ENCODE measurements around the gene TGIF1. TPM values are rescaled to one million over a fixed set of nuclear protein-coding genes. Genes with fewer than 3 reads are reported as not detected.

TGIF1 gene
- total RNA-seq, 4 donors from 2014 or later = 48.2 to 142 (median 64.0) TPM

DNA sequence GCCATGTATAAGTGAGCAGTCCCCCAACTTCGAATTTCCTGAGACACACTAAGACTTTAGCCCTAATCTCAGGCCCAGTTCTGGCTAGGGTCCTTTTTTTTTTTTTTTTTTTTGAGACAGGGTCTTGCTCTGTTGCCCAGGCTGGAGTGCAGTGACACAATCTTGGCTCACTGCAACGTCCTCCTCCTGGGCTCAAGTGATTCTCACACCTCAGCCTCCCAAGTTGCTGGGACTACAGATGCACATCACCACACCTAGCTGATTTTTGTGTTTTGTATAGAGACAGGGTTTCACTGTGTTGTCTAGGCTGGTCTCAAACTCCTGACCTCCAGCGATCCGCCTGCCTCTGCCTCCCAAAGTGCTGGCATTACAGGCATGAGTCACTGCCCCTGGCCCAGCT lies 23.9 kb upstream of the TGIF1 start:
- Histone ChIP-seq H3K36me3 (no peaks in the 10 kb centered on the region), H3K4me3 (no peak overlapping the region), H3K27me3 (no peaks in the 10 kb centered on the region), H3K4me1 (no peaks in the 10 kb centered on the region), H3K27ac (replicated peaks in 1 of 4) (no peak overlapping the region), H3K9me3 (no peaks in the 10 kb centered on the region)
- intact Hi-C loops (cut with DNase I) = no loop called here
- DNase-seq (ENCODE audit: extremely low spot score) = no peak
- no peak for TF ChIP-seq EP300 (IDR thresholded peaks at IDR 0.05)
- no peak for TF ChIP-seq CTCF (IDR thresholded peaks at IDR 0.05)
- no peak for TF ChIP-seq POLR2AphosphoS5 (IDR thresholded peaks at IDR 0.05)
- 90% methylated on average over 4 of the region's 4 CpGs for WGBS

DNA sequence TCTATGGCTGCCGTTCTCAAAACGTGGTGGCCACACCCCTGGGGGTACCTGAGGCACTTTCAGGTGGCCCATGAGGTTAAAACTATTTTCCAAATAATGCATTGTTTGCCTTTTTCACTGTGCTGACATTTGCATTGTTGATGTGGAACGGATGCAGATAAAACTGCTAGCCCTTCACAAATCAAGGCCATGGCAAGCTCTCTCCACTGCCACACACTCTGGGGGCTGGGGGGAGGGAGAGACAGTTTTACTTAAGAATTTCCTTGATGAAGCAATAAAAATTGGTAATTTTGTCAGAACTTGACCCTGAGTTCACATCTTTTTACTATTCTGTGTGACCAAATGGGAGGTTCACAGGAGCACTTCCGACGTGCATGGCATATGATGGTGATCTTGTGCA lies 22.0 kb upstream of the TGIF1 start:
- Histone ChIP-seq H3K4me1 (no peaks in the 10 kb centered on the region), H3K27ac (replicated peaks in 1 of 4) (no peak overlapping the region), H3K9me3 (no peaks in the 10 kb centered on the region), H3K27me3 (no peaks in the 10 kb centered on the region), H3K36me3 (no peaks in the 10 kb centered on the region), H3K4me3 (no peak overlapping the region)
- WGBS = 92% methylated on average over 5 of the region's 5 CpGs
- DNase-seq (ENCODE audit: extremely low spot score) = no peak
- TF ChIP-seq POLR2A (IDR thresholded peaks at IDR 0.05; ENCODE audit: low read depth) = no peak
- no peak for TF ChIP-seq CTCF (IDR thresholded peaks at IDR 0.05)
- intact Hi-C loops (cut with DNase I) = no loop called here

GRCh38 chr18:3429121-3429520 lies 20.9 kb upstream of the TGIF1 start:
- intact Hi-C loops (cut with DNase I) = no loop called here
- Histone ChIP-seq H3K27ac (replicated peaks in 1 of 4) (no peak overlapping the region), H3K36me3 (no peaks in the 10 kb centered on the region), H3K4me3 (no peak overlapping the region), H3K4me1 (no peaks in the 10 kb centered on the region), H3K9me3 (no peaks in the 10 kb centered on the region), H3K27me3 (no peaks in the 10 kb centered on the region)
- 97% methylated on average over 3 of the region's 3 CpGs for WGBS
- DNase-seq (ENCODE audit: extremely low spot score) = no peak
- TF ChIP-seq CTCF (IDR thresholded peaks at IDR 0.05) (no peak), POLR2A (IDR thresholded peaks at IDR 0.05; ENCODE audit: low read depth) (no peak), POLR2AphosphoS5 (IDR thresholded peaks at IDR 0.05) (no peak), EP300 (IDR thresholded peaks at IDR 0.05) (no peak)

DNA sequence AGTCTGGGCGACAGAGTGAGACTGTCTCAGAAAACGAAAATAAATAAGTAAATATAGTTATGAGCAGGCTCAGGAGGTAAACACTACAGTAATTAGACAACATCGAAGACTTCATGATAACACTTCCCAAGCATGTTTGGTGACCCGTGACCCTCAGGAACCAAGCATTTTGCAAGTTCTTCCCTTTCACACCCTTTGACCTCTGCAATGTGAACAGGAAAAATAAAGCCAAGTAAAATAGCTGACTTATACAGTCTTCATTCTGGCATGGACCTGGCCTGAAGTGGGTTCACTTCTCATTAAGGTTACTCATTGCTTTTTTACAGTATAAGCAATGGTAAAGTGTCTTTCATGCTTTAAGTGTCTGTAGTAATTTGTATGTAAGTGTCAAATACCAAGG lies 15.3 kb upstream of the TGIF1 start:
- no peaks in the 10 kb centered on the region for H3K27me3 ChIP-seq
- TF ChIP-seq EP300 (IDR thresholded peaks at IDR 0.05) = no peak
- TF ChIP-seq CTCF (IDR thresholded peaks at IDR 0.05) = no peak
- TF ChIP-seq POLR2AphosphoS5 (IDR thresholded peaks at IDR 0.05) = no peak
- TF ChIP-seq POLR2A (IDR thresholded peaks at IDR 0.05; ENCODE audit: low read depth) = no peak
- H3K4me1 ChIP-seq = no peaks in the 10 kb centered on the region
- intact Hi-C loops (cut with DNase I) = no loop called here
- no peak overlapping the region for H3K4me3 ChIP-seq
- no peaks in the 10 kb centered on the region for H3K36me3 ChIP-seq
- no peak for DNase-seq (ENCODE audit: extremely low spot score)
- H3K27ac ChIP-seq (replicated peaks in 1 of 4) = no peak overlapping the region
- no peaks in the 10 kb centered on the region for H3K9me3 ChIP-seq
- 77% methylated on average over 4 of the region's 4 CpGs for WGBS

DNA sequence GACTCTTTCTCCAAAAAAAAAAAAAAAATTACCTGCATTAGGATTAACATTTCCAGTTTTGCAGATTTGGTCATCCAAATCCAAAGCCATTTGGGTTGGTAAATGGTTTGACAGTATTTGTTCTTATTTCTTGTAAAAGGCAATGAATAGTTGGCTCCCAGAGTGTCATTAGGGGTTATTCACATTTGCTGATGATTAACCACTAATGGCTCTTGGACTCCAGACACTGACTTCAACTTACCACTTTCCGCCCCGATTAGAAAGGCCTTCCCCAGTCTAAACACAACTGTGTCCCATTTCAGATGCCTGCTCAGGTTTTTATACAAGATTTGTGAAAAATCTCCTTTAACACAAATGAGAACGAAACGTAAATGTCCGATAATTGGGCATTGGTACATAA lies 9.6 kb upstream of the TGIF1 start:
- no peaks in the 10 kb centered on the region for H3K27me3 ChIP-seq
- no peak for DNase-seq (ENCODE audit: extremely low spot score)
- no peak for TF ChIP-seq POLR2AphosphoS5 (IDR thresholded peaks at IDR 0.05)
- TF ChIP-seq CTCF (IDR thresholded peaks at IDR 0.05) = no peak
- no peak for TF ChIP-seq EP300 (IDR thresholded peaks at IDR 0.05)
- no peaks in the 10 kb centered on the region for H3K36me3 ChIP-seq
- intact Hi-C loops (cut with DNase I) = loop anchor here (10.0 kb wide), 2 partner anchors 96 to 786 kb away; partner anchors contain the start of gene SMCHD1
- H3K27ac ChIP-seq (replicated peaks in 1 of 4) = no peak overlapping the region
- peaks cover 0 to 5% (median 2%) of the 10 kb centered on the region in 4 donors for H3K4me1 ChIP-seq
- H3K9me3 ChIP-seq = no peaks in the 10 kb centered on the region
- no peak overlapping the region for H3K4me3 ChIP-seq
- 92% methylated on average over 5 of the region's 5 CpGs for WGBS
